Bronchial epithelial cell (primary cell): ENCODE results near the gene BORCS5. TPM values are rescaled to one million over a fixed set of nuclear protein-coding genes. Genes with fewer than 3 reads are reported as not detected.
"Not testable (repeated sequence)": the region's sequence is repeated elsewhere in the genome, so short reads cannot be mapped to it uniquely, and the experiment has no call there.

Source experiments
- DNase-seq: peaks from one replicate; pipeline ENCODE4 v3.0.0-alpha.2; 2010; ENCODE audit warnings: low read depth
- FAIRE-seq: peaks from 2 replicates; lab custom pipeline; 2011; peaks lifted over from hg19 to GRCh38; lab: Jason Lieb, UNC
- H3K27me3 ChIP-seq: 2 replicates; pipeline ENCODE4 v1.5.1; 2011; ENCODE audit warnings: low read length; ENCODE audit not compliant: control insufficient read depth, insufficient read depth
- H3K36me3 ChIP-seq: 2 replicates; pipeline ENCODE4 v1.5.1; 2011; ENCODE audit warnings: low read length; ENCODE audit not compliant: control insufficient read depth, insufficient read depth
- H3K4me3 ChIP-seq: 2 replicates; pipeline ENCODE4 v1.5.1; 2011; ENCODE audit warnings: mild to moderate bottlenecking, low read depth, low read length, control low read depth
- CTCF ChIP-seq: IDR thresholded peaks from 2 replicates; pipeline ENCODE4 v1.5.1; 2011; ENCODE audit warnings: mild to moderate bottlenecking, moderate library complexity, low read length, control low read depth, inconsistent platforms; ENCODE audit not compliant: insufficient read depth, severe bottlenecking
- total RNA-seq: library from RNA; depleted of rRNA; stranded (reverse); fragments of >200 nt; gene quantifications from 2 replicates; pipeline ENCODE4 v1.2.1, GENCODE V29; 2014

The BORCS5 gene
- total RNA-seq, 1 donor from 2014 or later: 7.9 TPM

- Histone ChIP-seq H3K4me3 (no peak overlapping the region), H3K36me3 (no peaks in the 10 kb centered on the region), H3K27me3 (no peaks in the 10 kb centered on the region)
- TF ChIP-seq CTCF: no peak
- DNase-seq (peak; percentile 80), FAIRE-seq (peak; percentile 84)
Measured at GRCh38 chr12:12350868-12351463, 5.9 kb upstream of the BORCS5 start.

- DNase-seq, H3K27me3 ChIP-seq, H3K4me3 ChIP-seq, H3K36me3 ChIP-seq, FAIRE-seq: not testable (repeated sequence)
Measured at GRCh38 chr12:12351468-12352185, 5.3 kb upstream of the BORCS5 start.

GRCh38 chr12:12353276-12353675 is 3.6 kb upstream of the BORCS5 start:
- Histone ChIP-seq H3K4me3 (no peak overlapping the region), H3K36me3 (no peaks in the 10 kb centered on the region), H3K27me3 (no peaks in the 10 kb centered on the region)
- no peak for TF ChIP-seq CTCF
- DNase-seq (no peak), FAIRE-seq (no peak)

- no peak overlapping the region for H3K4me3 ChIP-seq
- TF ChIP-seq CTCF: no peak
- no peak for FAIRE-seq
Measured at GRCh38 chr12:12353807-12354206, 3.1 kb upstream of the BORCS5 start.

GRCh38 chr12:12356467-12356895 is 397 bp upstream of the BORCS5 start:
- FAIRE-seq (no peak), DNase-seq (no peak)
- TF ChIP-seq CTCF: no peak
- peak overlapping the region; percentile 55 for H3K4me3 ChIP-seq
- H3K36me3 ChIP-seq: no peaks in the 10 kb centered on the region
- H3K27me3 ChIP-seq: no peaks in the 10 kb centered on the region

More at GRCh38 chr12:12353807-12354206, 3.1 kb upstream of the BORCS5 start:
- DNase-seq: no peak
- no peaks in the 10 kb centered on the region for H3K27me3 ChIP-seq
- no peaks in the 10 kb centered on the region for H3K36me3 ChIP-seq

GRCh38 chr12:12357719-12358461 is 1.0 kb downstream of the BORCS5 start:
- H3K4me3 ChIP-seq: peak overlapping the region; percentile 55
- DNase-seq: no peak
- H3K27me3 ChIP-seq: no peaks in the 10 kb centered on the region
- no peak for FAIRE-seq
- no peak for TF ChIP-seq CTCF
- no peaks in the 10 kb centered on the region for H3K36me3 ChIP-seq
